Measurements from ENCODE around the gene RAD21L1.

DNA sequence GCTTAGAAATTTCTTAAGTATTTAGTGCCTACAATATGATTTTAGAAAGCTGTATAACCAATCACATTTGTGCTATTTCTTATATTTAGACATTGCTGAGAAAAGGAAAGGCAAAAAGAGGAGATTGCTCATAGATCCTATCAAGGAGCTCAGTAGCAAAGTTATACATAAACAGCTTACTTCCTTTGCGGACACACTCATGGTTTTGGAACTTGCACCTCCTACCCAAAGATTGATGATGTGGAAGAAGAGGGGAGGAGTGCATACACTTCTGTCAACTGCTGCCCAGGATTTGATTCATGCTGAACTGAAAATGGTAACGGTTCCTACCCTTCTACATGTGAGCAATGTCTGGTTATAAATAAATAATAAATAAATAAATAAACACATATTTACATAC is 16.7 kb downstream of the RAD21L1 start:
- TF ChIP-seq, protein P1, sequence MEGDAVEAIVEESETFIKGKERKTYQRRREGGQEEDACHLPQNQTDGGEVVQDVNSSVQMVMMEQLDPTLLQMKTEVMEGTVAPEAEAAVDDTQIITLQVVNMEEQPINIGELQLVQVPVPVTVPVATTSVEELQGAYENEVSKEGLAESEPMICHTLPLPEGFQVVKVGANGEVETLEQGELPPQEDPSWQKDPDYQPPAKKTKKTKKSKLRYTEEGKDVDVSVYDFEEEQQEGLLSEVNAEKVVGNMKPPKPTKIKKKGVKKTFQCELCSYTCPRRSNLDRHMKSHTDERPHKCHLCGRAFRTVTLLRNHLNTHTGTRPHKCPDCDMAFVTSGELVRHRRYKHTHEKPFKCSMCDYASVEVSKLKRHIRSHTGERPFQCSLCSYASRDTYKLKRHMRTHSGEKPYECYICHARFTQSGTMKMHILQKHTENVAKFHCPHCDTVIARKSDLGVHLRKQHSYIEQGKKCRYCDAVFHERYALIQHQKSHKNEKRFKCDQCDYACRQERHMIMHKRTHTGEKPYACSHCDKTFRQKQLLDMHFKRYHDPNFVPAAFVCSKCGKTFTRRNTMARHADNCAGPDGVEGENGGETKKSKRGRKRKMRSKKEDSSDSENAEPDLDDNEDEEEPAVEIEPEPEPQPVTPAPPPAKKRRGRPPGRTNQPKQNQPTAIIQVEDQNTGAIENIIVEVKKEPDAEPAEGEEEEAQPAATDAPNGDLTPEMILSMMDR (conservative IDR thresholded peaks at IDR 0.05 in 1 of 2, IDR thresholded peaks at IDR 0.05 in 1 of 2; ENCODE audit: low read depth in 1 of 2, low read length in 2 of 2): no peak
- TF ChIP-seq EZH2 (IDR thresholded peaks at IDR 0.05; ENCODE audit: low read length, missing control alignments): no peak

All from fibroblast of lung (primary cell).